Tibial artery (tissue), 4 donors: ENCODE measurements around the gene LRBA.

Source experiments
- DNase-seq, 2 donors: peaks; one replicate each; pipeline ENCODE4 v3.0.0-alpha.2; 2019
- H3K27ac ChIP-seq, 2 donors: fragments of 200-600 bp; sonication (generic) in 1 of 2; 1 replicate in 1 of 2; 2 replicates in 1 of 2; pipeline ENCODE4 v1.5.1; 2018 to 2019; ENCODE audit warnings: mild to moderate bottlenecking in 1 of 2
- H3K27me3 ChIP-seq, 2 donors: fragments of 200-600 bp; sonication (generic) in 1 of 2; one replicate each; pipeline versions ENCODE4 v1.5.1 to v1.6.0; 2016 to 2019
- H3K36me3 ChIP-seq, 3 donors: fragments of 200-600 bp; sonication (generic) in 2 of 3; one replicate each; pipeline ENCODE4 v1.5.1; 2016 to 2019; ENCODE audit warnings: mild to moderate bottlenecking in 2 of 3
- H3K4me1 ChIP-seq, 4 donors: fragments of 200-600 bp; sonication (generic) in 2 of 4; 1 replicate in 3 of 4; 2 replicates in 1 of 4; pipeline ENCODE4 v1.5.1; 2016 to 2019
- H3K4me3 ChIP-seq, 2 donors: fragments of 200-600 bp; sonication (generic) in 1 of 2; 1 replicate in 1 of 2; 2 replicates in 1 of 2; pipeline ENCODE4 v1.5.1; 2018 to 2019; ENCODE audit warnings: mild to moderate bottlenecking in 2 of 2
- H3K9me3 ChIP-seq, 3 donors: fragments of 200-600 bp; sonication (generic) in 1 of 3; one replicate each; pipeline ENCODE4 v1.5.1; 2016 to 2019
- intact Hi-C: fragments of 100-400 bp; cut with DNase I; formaldehyde crosslinking; loops from one replicate; pipeline ENCODE4 v1.15.0; 2023; ENCODE audit warnings: low total_unique reads
- TF ChIP-seq, protein P1 (sequence below), 2 experiments: fragments of 200-600 bp in 1 of 2; fragments of 450-650 bp in 1 of 2; IDR thresholded peaks; one replicate each; pipeline ENCODE4 v1.5.1; 2017 to 2019; ENCODE audit warnings: antibody characterized with exemption in 2 of 2, mild to moderate bottlenecking in 1 of 2, moderate library complexity in 1 of 2

Gene LRBA

GRCh38 chr4:150482581-150482980 lies 532.5 kb downstream of the LRBA start:
- H3K4me3 ChIP-seq = no peak overlapping the region
- no peaks in the 10 kb centered on the region for H3K9me3 ChIP-seq
- H3K27me3 ChIP-seq = no peaks in the 10 kb centered on the region
- intact Hi-C loops = no loop called here
- no peak for DNase-seq
- H3K36me3 ChIP-seq = peaks cover 0 to 10% (median 9%) of the 10 kb centered on the region in 3 donors
- no peaks in the 10 kb centered on the region for H3K4me1 ChIP-seq
- no peak overlapping the region for H3K27ac ChIP-seq
- TF ChIP-seq, protein P1, sequence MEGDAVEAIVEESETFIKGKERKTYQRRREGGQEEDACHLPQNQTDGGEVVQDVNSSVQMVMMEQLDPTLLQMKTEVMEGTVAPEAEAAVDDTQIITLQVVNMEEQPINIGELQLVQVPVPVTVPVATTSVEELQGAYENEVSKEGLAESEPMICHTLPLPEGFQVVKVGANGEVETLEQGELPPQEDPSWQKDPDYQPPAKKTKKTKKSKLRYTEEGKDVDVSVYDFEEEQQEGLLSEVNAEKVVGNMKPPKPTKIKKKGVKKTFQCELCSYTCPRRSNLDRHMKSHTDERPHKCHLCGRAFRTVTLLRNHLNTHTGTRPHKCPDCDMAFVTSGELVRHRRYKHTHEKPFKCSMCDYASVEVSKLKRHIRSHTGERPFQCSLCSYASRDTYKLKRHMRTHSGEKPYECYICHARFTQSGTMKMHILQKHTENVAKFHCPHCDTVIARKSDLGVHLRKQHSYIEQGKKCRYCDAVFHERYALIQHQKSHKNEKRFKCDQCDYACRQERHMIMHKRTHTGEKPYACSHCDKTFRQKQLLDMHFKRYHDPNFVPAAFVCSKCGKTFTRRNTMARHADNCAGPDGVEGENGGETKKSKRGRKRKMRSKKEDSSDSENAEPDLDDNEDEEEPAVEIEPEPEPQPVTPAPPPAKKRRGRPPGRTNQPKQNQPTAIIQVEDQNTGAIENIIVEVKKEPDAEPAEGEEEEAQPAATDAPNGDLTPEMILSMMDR (IDR thresholded peaks at IDR 0.05) = no peak

DNA sequence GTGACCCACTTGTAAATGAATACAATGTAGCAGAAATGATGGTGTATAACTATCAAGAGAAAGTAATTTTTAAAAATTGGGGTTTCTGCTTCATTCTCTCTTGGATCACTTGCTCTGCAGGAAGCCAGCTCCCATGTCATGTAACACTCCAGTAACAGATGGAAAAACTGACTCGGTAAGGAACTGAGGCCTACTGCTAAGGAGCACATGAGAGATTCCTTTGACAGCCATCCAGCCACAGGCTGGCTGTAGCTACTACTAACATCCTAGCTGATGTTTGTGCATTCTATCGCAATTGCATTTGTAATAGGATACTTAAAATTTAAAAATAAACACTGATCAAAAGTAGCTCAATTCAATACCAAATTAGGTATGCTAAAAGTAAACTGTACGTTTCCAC lies 535.4 kb downstream of the LRBA start:
- Histone ChIP-seq H3K27me3 (no peaks in the 10 kb centered on the region), H3K27ac (no peak overlapping the region), H3K9me3 (no peaks in the 10 kb centered on the region), H3K36me3 (peaks cover 0 to 9% (median 0%) of the 10 kb centered on the region in 3 donors), H3K4me1 (no peaks in the 10 kb centered on the region), H3K4me3 (no peak overlapping the region)
- DNase-seq = no peak
- TF ChIP-seq, protein P1 (IDR thresholded peaks at IDR 0.05) = no peak
- intact Hi-C loops = no loop called here

DNA sequence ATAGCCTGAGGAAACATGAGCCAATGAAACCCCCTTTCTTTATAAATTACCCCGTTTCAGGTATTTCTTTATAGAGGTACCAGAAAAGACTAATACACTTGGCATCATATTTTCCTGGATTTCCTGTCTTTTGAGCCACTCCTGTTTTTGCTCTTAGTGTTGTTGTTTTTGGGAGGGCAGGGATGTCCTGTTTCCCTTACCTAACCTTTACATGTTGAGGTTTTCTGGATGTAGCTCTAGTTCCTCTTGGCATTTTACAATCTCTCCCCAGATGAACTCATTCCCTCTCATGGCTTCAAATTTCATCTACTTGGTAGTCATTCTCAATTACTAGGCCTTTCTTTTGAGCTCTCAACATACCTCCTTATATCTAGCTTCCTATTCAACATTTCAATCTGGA lies 537.2 kb downstream of the LRBA start:
- H3K27me3 ChIP-seq = no peaks in the 10 kb centered on the region
- peaks cover 0 to 9% (median 0%) of the 10 kb centered on the region in 3 donors for H3K36me3 ChIP-seq
- intact Hi-C loops = no loop called here
- DNase-seq = no peak
- TF ChIP-seq, protein P1 (IDR thresholded peaks at IDR 0.05) = no peak
- H3K4me1 ChIP-seq = no peaks in the 10 kb centered on the region
- no peak overlapping the region for H3K4me3 ChIP-seq
- H3K9me3 ChIP-seq = no peaks in the 10 kb centered on the region
- H3K27ac ChIP-seq = no peak overlapping the region

DNA sequence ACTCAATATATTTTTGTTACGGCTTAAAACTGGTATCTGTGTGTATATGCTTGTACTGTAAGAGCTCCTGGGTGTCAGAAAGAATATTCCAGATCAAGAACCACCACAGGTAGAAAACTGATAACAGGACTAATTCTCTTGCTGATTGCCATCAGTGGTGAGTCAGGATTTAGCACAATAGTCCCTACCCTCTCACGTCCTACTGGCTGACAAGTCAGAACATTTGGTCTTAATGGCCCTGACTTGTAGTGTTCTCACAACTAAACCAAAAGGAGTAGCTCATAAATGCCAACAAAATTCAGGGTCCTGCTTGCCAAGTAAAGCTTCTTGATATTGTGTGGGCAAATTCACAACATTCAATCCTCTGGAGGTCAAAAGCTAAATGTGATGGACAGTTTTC lies 538.3 kb downstream of the LRBA start:
- no peak for DNase-seq
- TF ChIP-seq, protein P1 (IDR thresholded peaks at IDR 0.05) = no peak
- Histone ChIP-seq H3K9me3 (no peaks in the 10 kb centered on the region), H3K36me3 (peaks cover 0 to 9% (median 0%) of the 10 kb centered on the region in 3 donors), H3K27ac (no peak overlapping the region), H3K4me3 (no peak overlapping the region), H3K27me3 (no peaks in the 10 kb centered on the region), H3K4me1 (no peaks in the 10 kb centered on the region)
- intact Hi-C loops = no loop called here

GRCh38 chr4:150475763-150476162 lies 539.3 kb downstream of the LRBA start:
- no peaks in the 10 kb centered on the region for H3K27me3 ChIP-seq
- DNase-seq = no peak
- intact Hi-C loops = no loop called here
- no peaks in the 10 kb centered on the region for H3K4me1 ChIP-seq
- no peak overlapping the region for H3K4me3 ChIP-seq
- H3K27ac ChIP-seq = no peak overlapping the region
- no peaks in the 10 kb centered on the region for H3K9me3 ChIP-seq
- TF ChIP-seq, protein P1 (IDR thresholded peaks at IDR 0.05) = no peak
- H3K36me3 ChIP-seq = peaks cover 0 to 1% (median 0%) of the 10 kb centered on the region in 3 donors

DNA sequence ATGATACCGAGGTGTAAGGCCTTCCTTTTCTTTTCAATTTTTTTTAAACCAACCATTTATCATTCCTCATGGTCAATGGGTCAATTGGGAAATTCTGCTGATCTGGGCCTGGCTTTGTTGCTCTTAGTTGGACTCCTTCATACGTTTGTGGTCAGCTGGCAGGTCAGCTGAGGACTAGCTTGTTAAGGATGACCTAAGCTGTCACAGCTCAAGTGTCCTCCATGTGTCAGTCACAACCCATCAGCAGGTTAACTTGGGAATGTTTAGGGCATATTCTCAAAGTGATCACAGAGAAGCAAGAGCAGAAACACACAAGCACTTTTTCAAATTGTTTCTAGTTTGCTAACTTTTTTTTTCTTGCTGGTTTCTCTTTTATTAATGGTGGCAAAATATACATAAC lies 550.6 kb downstream of the LRBA start:
- TF ChIP-seq, protein P1 (IDR thresholded peaks at IDR 0.05) = no peak
- no peak for DNase-seq
- Histone ChIP-seq H3K9me3 (no peaks in the 10 kb centered on the region), H3K4me1 (peaks cover 0 to 4% (median 0%) of the 10 kb centered on the region in 4 donors), H3K4me3 (no peak overlapping the region), H3K27me3 (no peaks in the 10 kb centered on the region), H3K27ac (no peak overlapping the region), H3K36me3 (peaks cover 0 to 6% (median 0%) of the 10 kb centered on the region in 3 donors)
- intact Hi-C loops = no loop called here
